GM12878 (cell line): Measurements from ENCODE around the gene ENGASE. TPM values are rescaled to one million over a fixed set of nuclear protein-coding genes. Genes with fewer than 3 reads are reported as not detected.

Experiments
- ATAC-seq: fragments of 200-7000 bp; cut with Tn5 transposase; 3 replicates; pipeline ENCODE4 v1.9.1; 2020; ENCODE audit warnings: mild to moderate bottlenecking, moderate library complexity
- BruUV-seq: library from RNA; stranded (reverse); fragments of 400-500 nt; replicated peaks from 2 replicates; lab custom pipeline; 2021; lab: Mats Ljungman, UMichigan
- CTCF ChIA-PET: fragments of 300-600 bp; sonication (Branson Sonifier 250); formaldehyde crosslinking; extraction: SDS; loops from one replicate; lab custom pipeline; 2021; ENCODE audit warnings: inconsistent platforms; lab: Yijun Ruan, JAX
- POLR2A ChIA-PET: fragments of 350-600 bp; formaldehyde crosslinking; extraction: SDS; loops from one replicate; lab custom pipeline; 2021; ENCODE audit warnings: inconsistent platforms; lab: Charles Lee
- RAD21 ChIA-PET: fragments of 300-600 bp; sonication (Branson Sonifier 250); formaldehyde crosslinking; loops from one replicate; lab custom pipeline; 2023; ENCODE audit warnings: antibody characterized with exemption; ENCODE audit not compliant: unreplicated experiment; lab: Charles Lee
- SMC1A ChIA-PET: fragments of 300-600 bp; sonication (Branson Sonifier 250); formaldehyde crosslinking; loops from one replicate; lab custom pipeline; 2023; ENCODE audit not compliant: unreplicated experiment, uncharacterized antibody; lab: Charles Lee
- DNase-seq: peaks from one replicate; pipeline ENCODE4 v3.0.0-alpha.2; 2011; ENCODE audit warnings: low read depth, low spot score
- FAIRE-seq: peaks from 3 replicates; lab custom pipeline; 2011; peaks lifted over from hg19 to GRCh38; lab: Jason Lieb, UNC
- H2AFZ ChIP-seq: 2 replicates; pipeline ENCODE4 v1.6.0; 2011; ENCODE audit warnings: low read depth, low read length, control low read depth; ENCODE audit not compliant: control insufficient read depth
- H3K27ac ChIP-seq: 2 replicates; pipeline ENCODE4 v1.5.1; 2011; ENCODE audit warnings: control low read depth; ENCODE audit not compliant: control insufficient read depth, insufficient read depth
- H3K27me3 ChIP-seq, 2 experiments: replicated peaks in 1 of 2; 2 replicates each; pipeline versions ENCODE4 v1.6.0 to v1.6.1; 2011; ENCODE audit warnings: low read length in 1 of 2; ENCODE audit not compliant: control insufficient read depth in 2 of 2, insufficient read depth in 2 of 2
- H3K36me3 ChIP-seq, 2 experiments: 2 replicates each; pipeline ENCODE4 v1.5.1; 2011; ENCODE audit warnings: low read length in 1 of 2; ENCODE audit not compliant: control insufficient read depth in 2 of 2, insufficient read depth in 2 of 2
- H3K4me1 ChIP-seq: 2 replicates; pipeline ENCODE4 v1.6.1; 2011; ENCODE audit warnings: mild to moderate bottlenecking, low read length, moderate library complexity, mixed read lengths; ENCODE audit not compliant: control insufficient read depth, insufficient read depth
- H3K4me2 ChIP-seq: 2 replicates; pipeline ENCODE4 v1.6.0; 2011; ENCODE audit warnings: control low read depth; ENCODE audit not compliant: control insufficient read depth, insufficient read depth
- H3K4me3 ChIP-seq: fragments of 200-600 bp; sonication (generic); 2 replicates; pipeline ENCODE4 v1.5.1; 2016
- H3K79me2 ChIP-seq: 2 replicates; pipeline ENCODE4 v1.6.0; 2011; ENCODE audit warnings: low read length; ENCODE audit not compliant: control insufficient read depth, insufficient read depth
- H3K9ac ChIP-seq: 2 replicates; pipeline ENCODE4 v1.8.0; 2011; ENCODE audit warnings: low read length, control low read depth, mixed read lengths; ENCODE audit not compliant: control insufficient read depth, insufficient read depth
- H3K9me3 ChIP-seq: replicated peaks from 3 replicates; pipeline ENCODE4 v1.5.1; 2011; ENCODE audit warnings: mild to moderate bottlenecking, low read length; ENCODE audit not compliant: control insufficient read depth, insufficient read depth
- H4K20me1 ChIP-seq: 2 replicates; pipeline ENCODE4 v1.6.0; 2011; ENCODE audit not compliant: control insufficient read depth, insufficient read depth
- CBFB ChIP-seq: IDR thresholded peaks from 2 replicates; pipeline ENCODE4 v1.6.1; 2016; ENCODE audit warnings: antibody characterized with exemption, low read depth
- FOS ChIP-seq: IDR thresholded peaks from 3 replicates; pipeline ENCODE4 v1.6.1; 2011; ENCODE audit warnings: borderline replicate concordance; ENCODE audit not compliant: insufficient read length; ENCODE audit errors: extremely low read depth
- FOXK2 ChIP-seq: fragments of 450-650 bp; IDR thresholded peaks from 2 replicates; pipeline ENCODE4 v1.6.1; 2017; ENCODE audit warnings: mild to moderate bottlenecking, moderate library complexity
- LARP7 ChIP-seq: fragments of 450-650 bp; IDR thresholded peaks from 2 replicates; pipeline ENCODE4 v1.6.1; 2017; ENCODE audit warnings: mild to moderate bottlenecking
- NFIC ChIP-seq: IDR thresholded peaks from 2 replicates; pipeline ENCODE4 v1.6.1; 2012; ENCODE audit warnings: low read depth, mild to moderate bottlenecking, inconsistent platforms, low read length, moderate library complexity
- NFYA ChIP-seq: IDR thresholded peaks from 2 replicates; pipeline ENCODE4 v1.6.1; 2011; ENCODE audit warnings: low read depth, mild to moderate bottlenecking, low read length, improper control_type of control experiment, borderline replicate concordance
- NR2C2 ChIP-seq: IDR thresholded peaks from 2 replicates; pipeline ENCODE4 v1.6.1; 2011; ENCODE audit warnings: borderline replicate concordance, low read depth; ENCODE audit not compliant: control insufficient read depth, insufficient read length
- SREBF1 ChIP-seq: IDR thresholded peaks from 2 replicates; pipeline ENCODE4 v1.6.1; 2012; ENCODE audit warnings: mild to moderate bottlenecking, low read length
- ZNF207 ChIP-seq: fragments of 450-650 bp; IDR thresholded peaks from 2 replicates; pipeline ENCODE4 v1.6.1; 2014; ENCODE audit warnings: antibody characterized with exemption, mild to moderate bottlenecking, borderline replicate concordance
- ZNF24 ChIP-seq: fragments of 450-650 bp; IDR thresholded peaks from 2 replicates; pipeline ENCODE4 v1.6.1; 2017; ENCODE audit warnings: antibody characterized with exemption, mild to moderate bottlenecking
- WGBS: methylation state at CpG from one replicate; pipeline ENCODE4 v1.1.6; 2016; ENCODE audit warnings: low lambda C conversion rate; ENCODE audit not compliant: insufficient replicate concordance, insufficient coverage; ENCODE audit errors: missing lambda C conversion rate; 5-methylcytosine and 5-hydroxymethylcytosine counted together
- in situ Hi-C: fragments of 300-500 bp; cut with MboI; formaldehyde crosslinking; loops from 9 replicates; pipeline ENCODE4 v1.14.3; 2018; ENCODE audit warnings: mixed read lengths
- intact Hi-C: fragments of 100-400 bp; cut with micrococcal nuclease; formaldehyde crosslinking; loops from one replicate; pipeline ENCODE4 v1.14.2; 2022; ENCODE audit not compliant: unreplicated experiment
- polyA plus RNA-seq, 11 experiments: library from polyadenylated mRNA; depleted of rRNA in 4 of 11; unstranded in 6 of 11; stranded (reverse) in 5 of 11; fragments of >200 nt; fragmentation: Nextera tagmentation in 4 of 11; fragmentation: Illumina TruSeq in 1 of 11; extraction: Ambion mirVana in 4 of 11; extraction: Trizol in 1 of 11; gene quantifications; 1 replicate in 1 of 11; 2 replicates in 10 of 11; pipeline versions ENCODE4 v1.2.1 to v1.2.3, GENCODE V29; 2011 to 2016; ENCODE audit warnings: inconsistent platforms in 2 of 11, missing spikeins in 2 of 11, low read depth in 1 of 11
- total RNA-seq, 4 experiments: library from RNA; depleted of rRNA in 3 of 4; stranded (reverse); fragments of >200 nt in 3 of 4; fragmentation: Illumina TruSeq in 1 of 4; extraction: Trizol in 1 of 4; gene quantifications; 2 replicates each; pipeline versions ENCODE4 v1.2.1 to v1.2.3, GENCODE V29; 2013 to 2021
- TF ChIP-seq, protein P1 (sequence below): IDR thresholded peaks from 2 replicates; pipeline ENCODE4 v1.6.1; 2012; ENCODE audit warnings: low read depth, low read length, improper control_type of control experiment
- TF ChIP-seq, protein P2 (sequence below): fragments of 450-650 bp; IDR thresholded peaks from 2 replicates; pipeline ENCODE4 v1.6.1; 2014; ENCODE audit warnings: mild to moderate bottlenecking
- TF ChIP-seq, protein P3 (sequence below): fragments of 150-350 bp; IDR thresholded peaks from 2 replicates; pipeline ENCODE4 v1.6.1; 2016; ENCODE audit warnings: low read depth, low read length
- TF ChIP-seq, protein P4 (sequence below): fragments of 450-650 bp; IDR thresholded peaks from 2 replicates; pipeline ENCODE4 v1.6.1; 2016; ENCODE audit warnings: mild to moderate bottlenecking

The ENGASE gene
- total and polyA plus RNA-seq, 10 of the 15 experiments (the other 5 are each of a cell fraction or from before 2014, with no cell fraction given), result 0.18 to 28.9 (median 10.5) TPM

DNA sequence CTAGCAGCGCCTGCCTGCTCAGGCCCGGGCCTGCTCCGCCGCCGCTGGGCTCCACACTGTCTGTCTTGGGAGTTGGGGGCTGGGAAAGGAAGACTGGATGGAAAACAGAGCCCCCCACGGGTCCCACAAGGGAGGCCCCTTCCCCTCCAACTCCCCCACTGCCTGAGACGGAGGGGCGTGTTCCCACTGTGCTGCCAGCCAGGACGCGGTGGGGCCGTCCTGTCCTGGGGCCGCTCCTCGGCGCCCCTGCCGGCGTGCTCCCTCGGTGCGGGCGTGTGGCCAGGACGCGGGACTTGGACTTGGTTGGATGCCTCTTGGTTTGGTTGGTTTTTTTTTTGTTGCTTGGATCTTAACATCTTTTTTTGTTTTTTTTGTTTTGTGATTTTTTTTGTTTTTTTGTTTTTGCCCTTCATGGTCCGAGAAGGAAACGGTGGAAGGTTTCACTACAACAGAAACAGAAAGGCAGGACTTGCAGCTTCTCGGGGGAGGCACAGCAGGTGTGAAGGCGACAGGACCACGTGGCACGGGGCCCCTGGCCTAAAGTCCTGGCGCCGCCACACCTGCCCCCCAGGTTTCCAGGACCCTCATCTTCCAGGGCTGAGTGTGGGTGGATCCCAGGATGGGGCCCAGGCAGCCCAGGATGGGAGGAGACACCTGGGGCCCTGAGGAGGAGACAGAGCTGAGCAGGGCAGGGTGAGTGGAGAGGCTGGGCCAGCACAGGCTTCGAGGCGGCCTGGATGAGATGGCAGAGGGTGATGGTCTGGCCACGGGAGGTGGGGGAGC lies 16.0 kb downstream of the ENGASE start (continued):
- no peak for TF ChIP-seq ZNF207
- no peak for TF ChIP-seq LARP7
- TF ChIP-seq CBFB, result no peak
- no peak for TF ChIP-seq FOXK2
- no peak for TF ChIP-seq SREBF1
- no peak for TF ChIP-seq NFIC
- no peak for TF ChIP-seq NFYA
- TF ChIP-seq, protein P1, sequence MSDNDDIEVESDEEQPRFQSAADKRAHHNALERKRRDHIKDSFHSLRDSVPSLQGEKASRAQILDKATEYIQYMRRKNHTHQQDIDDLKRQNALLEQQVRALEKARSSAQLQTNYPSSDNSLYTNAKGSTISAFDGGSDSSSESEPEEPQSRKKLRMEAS, result no peak
- no peak for TF ChIP-seq ZNF24
- TF ChIP-seq NR2C2, result no peak

DNA sequence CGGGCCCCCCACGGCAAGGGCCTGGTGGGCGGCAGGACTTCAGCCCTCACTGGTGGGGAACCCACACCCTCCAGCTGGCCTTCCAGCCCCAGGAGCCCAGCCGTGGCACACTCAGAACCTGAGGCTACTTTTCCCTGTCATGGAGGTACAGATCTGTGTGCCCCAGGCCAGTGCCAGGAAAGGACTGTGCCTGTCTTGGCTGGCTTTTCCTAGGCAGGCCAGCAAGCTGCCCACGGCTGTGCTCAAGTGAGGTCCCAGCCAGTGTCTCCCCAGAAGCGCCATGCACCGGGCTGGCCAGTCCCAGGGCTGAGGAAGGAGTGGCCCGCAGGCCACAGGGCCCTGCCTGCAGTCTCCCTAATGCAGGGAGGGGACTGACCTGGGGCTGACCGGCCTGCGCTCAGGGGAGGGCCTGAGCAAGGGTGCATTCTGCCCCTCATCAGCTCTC lies 16.6 kb downstream of the ENGASE start:
- no peaks in the 10 kb centered on the region for H4K20me1 ChIP-seq
- DNase-seq (no peak), FAIRE-seq (no peak), ATAC-seq (no peak)
- in situ Hi-C loops, result no loop called here
- intact Hi-C loops, result no loop called here
- H3K36me3 ChIP-seq, result peaks cover 0 to 3% of the 10 kb centered on the region in 2 experiments; a peak in 2 of 4 replicates
- POLR2A ChIA-PET, result no interaction called here
- no peaks in the 10 kb centered on the region for H3K9me3 ChIP-seq
- H3K9ac ChIP-seq, result no peak overlapping the region
- H3K4me3 ChIP-seq, result no peak overlapping the region
- H3K4me2 ChIP-seq, result no peak overlapping the region
- no peaks in the 10 kb centered on the region for H3K79me2 ChIP-seq
- no peak overlapping the region for H2AFZ ChIP-seq
- RAD21 ChIA-PET, result interaction anchor here (1.0 kb wide), 1 partner anchor 297 kb away, joined by 3 read pairs; no protein-coding TSS in a partner anchor
- H3K27me3 ChIP-seq, result no peaks in the 10 kb centered on the region; a peak in 2 of 4 replicates
- H3K27ac ChIP-seq, result no peak overlapping the region
- SMC1A ChIA-PET, result no interaction called here
- CTCF ChIA-PET, result no interaction called here
- H3K4me1 ChIP-seq, result no peaks in the 10 kb centered on the region
- WGBS, result 76% methylated on average over 9 of the region's 10 CpGs
- BruUV-seq, result no TSS peak
- TF ChIP-seq, protein P2, sequence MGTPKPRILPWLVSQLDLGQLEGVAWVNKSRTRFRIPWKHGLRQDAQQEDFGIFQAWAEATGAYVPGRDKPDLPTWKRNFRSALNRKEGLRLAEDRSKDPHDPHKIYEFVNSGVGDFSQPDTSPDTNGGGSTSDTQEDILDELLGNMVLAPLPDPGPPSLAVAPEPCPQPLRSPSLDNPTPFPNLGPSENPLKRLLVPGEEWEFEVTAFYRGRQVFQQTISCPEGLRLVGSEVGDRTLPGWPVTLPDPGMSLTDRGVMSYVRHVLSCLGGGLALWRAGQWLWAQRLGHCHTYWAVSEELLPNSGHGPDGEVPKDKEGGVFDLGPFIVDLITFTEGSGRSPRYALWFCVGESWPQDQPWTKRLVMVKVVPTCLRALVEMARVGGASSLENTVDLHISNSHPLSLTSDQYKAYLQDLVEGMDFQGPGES, result no peak
- no peak for TF ChIP-seq FOS
- TF ChIP-seq, protein P3, sequence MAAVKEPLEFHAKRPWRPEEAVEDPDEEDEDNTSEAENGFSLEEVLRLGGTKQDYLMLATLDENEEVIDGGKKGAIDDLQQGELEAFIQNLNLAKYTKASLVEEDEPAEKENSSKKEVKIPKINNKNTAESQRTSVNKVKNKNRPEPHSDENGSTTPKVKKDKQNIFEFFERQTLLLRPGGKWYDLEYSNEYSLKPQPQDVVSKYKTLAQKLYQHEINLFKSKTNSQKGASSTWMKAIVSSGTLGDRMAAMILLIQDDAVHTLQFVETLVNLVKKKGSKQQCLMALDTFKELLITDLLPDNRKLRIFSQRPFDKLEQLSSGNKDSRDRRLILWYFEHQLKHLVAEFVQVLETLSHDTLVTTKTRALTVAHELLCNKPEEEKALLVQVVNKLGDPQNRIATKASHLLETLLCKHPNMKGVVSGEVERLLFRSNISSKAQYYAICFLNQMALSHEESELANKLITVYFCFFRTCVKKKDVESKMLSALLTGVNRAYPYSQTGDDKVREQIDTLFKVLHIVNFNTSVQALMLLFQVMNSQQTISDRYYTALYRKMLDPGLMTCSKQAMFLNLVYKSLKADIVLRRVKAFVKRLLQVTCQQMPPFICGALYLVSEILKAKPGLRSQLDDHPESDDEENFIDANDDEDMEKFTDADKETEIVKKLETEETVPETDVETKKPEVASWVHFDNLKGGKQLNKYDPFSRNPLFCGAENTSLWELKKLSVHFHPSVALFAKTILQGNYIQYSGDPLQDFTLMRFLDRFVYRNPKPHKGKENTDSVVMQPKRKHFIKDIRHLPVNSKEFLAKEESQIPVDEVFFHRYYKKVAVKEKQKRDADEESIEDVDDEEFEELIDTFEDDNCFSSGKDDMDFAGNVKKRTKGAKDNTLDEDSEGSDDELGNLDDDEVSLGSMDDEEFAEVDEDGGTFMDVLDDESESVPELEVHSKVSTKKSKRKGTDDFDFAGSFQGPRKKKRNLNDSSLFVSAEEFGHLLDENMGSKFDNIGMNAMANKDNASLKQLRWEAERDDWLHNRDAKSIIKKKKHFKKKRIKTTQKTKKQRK, result no peak
- TF ChIP-seq, protein P4, sequence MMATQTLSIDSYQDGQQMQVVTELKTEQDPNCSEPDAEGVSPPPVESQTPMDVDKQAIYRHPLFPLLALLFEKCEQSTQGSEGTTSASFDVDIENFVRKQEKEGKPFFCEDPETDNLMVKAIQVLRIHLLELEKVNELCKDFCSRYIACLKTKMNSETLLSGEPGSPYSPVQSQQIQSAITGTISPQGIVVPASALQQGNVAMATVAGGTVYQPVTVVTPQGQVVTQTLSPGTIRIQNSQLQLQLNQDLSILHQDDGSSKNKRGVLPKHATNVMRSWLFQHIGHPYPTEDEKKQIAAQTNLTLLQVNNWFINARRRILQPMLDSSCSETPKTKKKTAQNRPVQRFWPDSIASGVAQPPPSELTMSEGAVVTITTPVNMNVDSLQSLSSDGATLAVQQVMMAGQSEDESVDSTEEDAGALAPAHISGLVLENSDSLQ, result no peak
